22Rv1 (cell line): ENCODE results near the gene TRMU.
"Not testable (repeated sequence)": the region's sequence is repeated elsewhere in the genome, so short reads cannot be mapped to it uniquely, and the experiment has no call there.

Source experiments
- H3K27ac ChIP-seq: fragments of 450-650 bp; 2 replicates; pipeline ENCODE4 v1.5.1; 2017
- ZFX ChIP-seq: fragments of 450-650 bp; IDR thresholded peaks from 2 replicates; pipeline ENCODE4 v1.6.1; 2017; ENCODE audit warnings: antibody characterized with exemption, borderline replicate concordance
- TF ChIP-seq, protein P1 (sequence below): fragments of 450-650 bp; IDR thresholded peaks from 2 replicates; pipeline ENCODE4 v1.5.1; 2017; ENCODE audit warnings: mild to moderate bottlenecking

Gene TRMU

GRCh38 chr22:46308283-46308988, 27.1 kb upstream of the TRMU start:
- no peak for TF ChIP-seq ZFX
- TF ChIP-seq, protein P1, sequence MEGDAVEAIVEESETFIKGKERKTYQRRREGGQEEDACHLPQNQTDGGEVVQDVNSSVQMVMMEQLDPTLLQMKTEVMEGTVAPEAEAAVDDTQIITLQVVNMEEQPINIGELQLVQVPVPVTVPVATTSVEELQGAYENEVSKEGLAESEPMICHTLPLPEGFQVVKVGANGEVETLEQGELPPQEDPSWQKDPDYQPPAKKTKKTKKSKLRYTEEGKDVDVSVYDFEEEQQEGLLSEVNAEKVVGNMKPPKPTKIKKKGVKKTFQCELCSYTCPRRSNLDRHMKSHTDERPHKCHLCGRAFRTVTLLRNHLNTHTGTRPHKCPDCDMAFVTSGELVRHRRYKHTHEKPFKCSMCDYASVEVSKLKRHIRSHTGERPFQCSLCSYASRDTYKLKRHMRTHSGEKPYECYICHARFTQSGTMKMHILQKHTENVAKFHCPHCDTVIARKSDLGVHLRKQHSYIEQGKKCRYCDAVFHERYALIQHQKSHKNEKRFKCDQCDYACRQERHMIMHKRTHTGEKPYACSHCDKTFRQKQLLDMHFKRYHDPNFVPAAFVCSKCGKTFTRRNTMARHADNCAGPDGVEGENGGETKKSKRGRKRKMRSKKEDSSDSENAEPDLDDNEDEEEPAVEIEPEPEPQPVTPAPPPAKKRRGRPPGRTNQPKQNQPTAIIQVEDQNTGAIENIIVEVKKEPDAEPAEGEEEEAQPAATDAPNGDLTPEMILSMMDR, result no peak
- no peak overlapping the region for H3K27ac ChIP-seq

DNA sequence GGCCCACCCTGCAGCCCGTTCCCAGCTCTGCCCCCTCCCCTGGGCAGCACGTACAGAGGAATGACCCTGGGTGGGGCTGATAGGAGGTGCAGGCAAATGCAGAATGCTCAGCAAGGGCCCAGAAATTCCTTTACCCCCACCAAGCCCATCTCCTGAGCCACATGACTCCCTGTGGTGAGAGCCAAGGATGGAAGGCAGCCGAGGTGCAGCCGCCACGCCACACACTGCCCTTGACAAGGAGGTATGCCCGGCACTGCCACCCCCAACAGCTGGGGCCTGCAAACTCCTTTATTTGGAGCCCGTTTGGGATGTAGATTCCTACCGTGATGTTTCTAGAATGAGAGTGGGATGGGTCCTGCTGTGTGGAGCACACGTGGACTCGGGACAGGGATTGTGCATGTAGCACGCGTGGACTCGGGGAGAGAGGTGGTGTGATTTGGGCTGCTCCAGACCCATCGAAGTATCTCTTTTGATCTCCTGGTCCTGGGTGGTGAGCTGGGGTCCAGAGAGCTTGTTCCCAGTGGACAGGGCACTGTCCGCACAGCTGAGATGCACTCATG, 25.9 kb upstream of the TRMU start:
- TF ChIP-seq ZFX, result no peak
- TF ChIP-seq, protein P1, result no peak

GRCh38 chr22:46312056-46312455, 23.5 kb upstream of the TRMU start:
- TF ChIP-seq, protein P1, result no peak
- no peak for TF ChIP-seq ZFX

More for the DNA sequence above, 25.9 kb upstream of the TRMU start:
- no peak overlapping the region for H3K27ac ChIP-seq

GRCh38 chr22:46312848-46313247, 22.7 kb upstream of the TRMU start:
- H3K27ac ChIP-seq, result not testable (repeated sequence)

More at GRCh38 chr22:46312056-46312455, 23.5 kb upstream of the TRMU start:
- no peak overlapping the region for H3K27ac ChIP-seq

DNA sequence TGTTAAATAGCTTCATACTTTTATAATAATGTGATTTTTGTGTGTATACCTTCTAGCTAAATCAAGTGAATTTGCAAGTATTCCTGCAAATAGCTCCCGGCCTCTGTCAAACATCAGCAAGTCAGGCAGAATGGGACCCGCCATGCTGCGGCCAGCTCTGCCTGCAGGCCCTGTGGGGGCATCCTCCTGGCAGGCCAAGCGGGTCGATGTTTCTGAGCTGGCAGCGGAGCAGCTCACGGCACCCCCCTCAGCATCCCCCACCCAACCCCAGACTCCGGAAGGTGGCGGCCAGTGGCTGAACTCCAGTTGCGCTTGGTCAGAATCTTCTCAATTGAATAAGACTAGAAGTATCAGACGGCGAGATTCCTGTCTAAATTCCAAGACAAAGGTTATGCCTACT, 19.5 kb upstream of the TRMU start:
- no peak overlapping the region for H3K27ac ChIP-seq
- TF ChIP-seq, protein P1, result no peak

- no peak overlapping the region for H3K27ac ChIP-seq
- no peak for TF ChIP-seq ZFX
- TF ChIP-seq, protein P1, result no peak
Observed at GRCh38 chr22:46317646-46318045, 17.9 kb upstream of the TRMU start.

DNA sequence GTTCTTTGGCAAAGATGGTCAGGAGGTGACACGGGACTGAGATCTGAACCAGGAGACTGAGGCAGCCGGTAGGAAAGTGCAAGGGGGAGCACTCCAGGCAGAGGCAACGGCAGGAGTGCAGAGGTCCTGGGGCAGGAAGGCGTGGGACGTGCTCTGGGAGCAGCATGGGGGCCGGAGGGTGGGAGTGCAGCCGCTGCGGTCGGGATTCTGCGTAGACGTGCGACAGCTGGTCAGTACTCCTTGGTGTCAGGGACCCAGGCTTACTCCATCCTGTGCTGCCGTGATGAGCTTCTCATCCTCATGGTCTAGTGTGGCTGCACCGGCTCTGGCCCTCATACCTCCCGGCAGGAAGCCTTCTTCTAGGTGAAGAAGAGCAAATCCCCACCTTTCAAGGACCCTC, 16.9 kb upstream of the TRMU start:
- TF ChIP-seq, protein P1, result no peak
- no peak for TF ChIP-seq ZFX
- H3K27ac ChIP-seq, result no peak overlapping the region

- TF ChIP-seq, protein P1, result no peak
- TF ChIP-seq ZFX, result no peak
- no peak overlapping the region for H3K27ac ChIP-seq
Observed at GRCh38 chr22:46319319-46319718, 16.2 kb upstream of the TRMU start.
